Heart left ventricle (tissue), 16 donors: ENCODE measurements around the gene ITGA11. TPM values are rescaled to one million over a fixed set of nuclear protein-coding genes. Genes with fewer than 3 reads are reported as not detected.

Experiments used
- ATAC-seq, 4 donors: fragments of 200-7000 bp; cut with Tn5 transposase; one replicate each; pipeline ENCODE4 v1.9.1; 2020 to 2022; ENCODE audit warnings: moderate library complexity in 4 of 4, mild to moderate bottlenecking in 3 of 4, moderate number of reproducible peaks in 1 of 4
- DNase-seq, 5 donors: peaks; one replicate each; pipeline ENCODE4 v3.0.0-alpha.2; 2020
- H3K27ac ChIP-seq, 12 donors: fragments of 200-600 bp; sonication (generic) in 4 of 12; one replicate each; pipeline versions ENCODE4 v1.5.0 to v1.8.0; 2016 to 2022; ENCODE audit warnings: mild to moderate bottlenecking in 2 of 12
- H3K27me3 ChIP-seq, 9 donors: fragments of 200-600 bp; sonication (generic) in 2 of 9; one replicate each; pipeline versions ENCODE4 v1.5.1 to v1.8.0; 2016 to 2022; ENCODE audit warnings: mild to moderate bottlenecking in 3 of 9
- H3K36me3 ChIP-seq, 9 donors: fragments of 200-600 bp; sonication (generic) in 2 of 9; one replicate each; pipeline versions ENCODE4 v1.5.0 to v1.8.0; 2018 to 2022; ENCODE audit warnings: mild to moderate bottlenecking in 2 of 9
- H3K4me1 ChIP-seq, 12 donors: fragments of 200-600 bp; sonication (generic) in 4 of 12; one replicate each; pipeline versions ENCODE4 v1.5.0 to v1.8.0; 2016 to 2022; ENCODE audit warnings: mild to moderate bottlenecking in 3 of 12
- H3K4me3 ChIP-seq, 12 donors: fragments of 200-600 bp; sonication (generic) in 4 of 12; one replicate each; pipeline versions ENCODE4 v1.5.0 to v1.8.0; 2017 to 2022; ENCODE audit warnings: mild to moderate bottlenecking in 9 of 12, moderate library complexity in 4 of 12
- H3K9me3 ChIP-seq, 12 donors: fragments of 200-600 bp; sonication (generic) in 4 of 12; one replicate each; pipeline versions ENCODE4 v1.5.0 to v1.8.0; 2016 to 2022; ENCODE audit warnings: mild to moderate bottlenecking in 1 of 12
- CTCF ChIP-seq, 12 donors: fragments of 200-600 bp; sonication (generic) in 4 of 12; IDR thresholded peaks; one replicate each; pipeline versions ENCODE4 v1.5.0 to v1.8.0; 2018 to 2022; ENCODE audit warnings: antibody characterized with exemption in 12 of 12, mild to moderate bottlenecking in 5 of 12
- POLR2A ChIP-seq, 2 donors: fragments of 450-650 bp; IDR thresholded peaks; one replicate each; pipeline ENCODE4 v1.6.1; 2017; ENCODE audit warnings: antibody characterized with exemption in 2 of 2, mild to moderate bottlenecking in 2 of 2, moderate library complexity in 2 of 2
- WGBS, 4 donors: extraction: QIAGEN DNeasy Blood & Tissue Kit in 2 of 4; methylation state at CpG; one replicate each; pipeline versions ENCODE4 v1.1.5 to v1.1.7; 2013 to 2018; 5-methylcytosine and 5-hydroxymethylcytosine counted together
- intact Hi-C, 10 donors: fragments of 100-400 bp; cut with DNase I; formaldehyde crosslinking; loops; one replicate each; pipeline versions ENCODE4 v1.11.1 to v1.14.2; 2022
- polyA plus RNA-seq, 2 donors: library from polyadenylated mRNA; stranded (reverse); fragments of 200-250 nt; gene quantifications; one replicate each; pipeline ENCODE4 v1.2.3, GENCODE V29; 2013
- total RNA-seq, 9 donors: library from RNA; depleted of rRNA in 2 of 9; stranded (reverse); fragments of >200 nt in 2 of 9; fragmentation: NEBNext Ultra II Directional in 3 of 9; extraction: Animal tissue kit (Norgen Biotek cat#: 25700) in 3 of 9; gene quantifications; one replicate each; pipeline versions ENCODE4 v1.1.0 to v1.2.4, GENCODE V29; 2016 to 2023
- donor health status: ischemic (EF 13 %, LVEDD 7.1; RV severe dilation, severe dysfunction).
- donor health status: healthy with polysubstance abuse.
- donor health status: DM: no; HTN: yes; CAD: no.
- donor health status: DM: no; HTN: no; CAD: no.
- donor health status: ischemic (EF 25% LVEDD 6.9; RV normal size, moderate dysfunction).
- donor health status: ischemic (EF 25% LVEDD 5.7; RV mildly dilated, moderate dysfunction).
- donor health status: healthy.
- donor health status: DM: yes; HTN: yes; CAD: no.
- donor health status: ischemic (EF 35%, LVEDD 5.7; RV mildly dilated, moderate dysfunction).
- donor health status: nonischemic (EF 11% LVEDD 7.7; RV severe dilation, severe dysfunction).
- donor health status: DM: yes; HTN: yes; CAD: no.
- donor health status: PGD.
- donor health status: ischemic (EF 29% LVEDD 5.4; RV normal size, mild dysfunction).
- donor health status: nonischemic (EF 23%, LVEDD 6.1; RV moderate dilation, normal function).

The ITGA11 gene
- total and polyA plus RNA-seq, 11 donors, result 2.1 to 35.5 (median 12.1) TPM

GRCh38 chr15:68307131-68307928 is 124.6 kb downstream of the ITGA11 start:
- H3K27ac ChIP-seq, result peak overlapping the region in 1 of 12 donors; percentile 6
- 73 to 81% (median 78%) methylated on average over 14 of the region's 14 CpGs for WGBS, 4 donors

GRCh38 chr15:68305420-68305871 is 126.5 kb downstream of the ITGA11 start:
- H3K36me3 ChIP-seq, result peaks cover 0 to 6% (median 0%) of the 10 kb centered on the region in 9 donors
- intact Hi-C loops, result loop anchor here (5.0 to 10.0 kb wide), 9 partner anchors 53 to 572 kb away; no protein-coding TSS in a partner anchor
- no peak for TF ChIP-seq CTCF (IDR thresholded peaks at IDR 0.05)
- TF ChIP-seq POLR2A (IDR thresholded peaks at IDR 0.05), result no peak
- DNase-seq (peak in 1 of 5 donors; percentile 9), ATAC-seq (no peak)
- WGBS, 4 donors, result 61 to 77% (median 68%) methylated on average over 5 to 6 of the region's 6 CpGs
- no peak overlapping the region for H3K4me3 ChIP-seq
- no peaks in the 10 kb centered on the region for H3K27me3 ChIP-seq
- no peaks in the 10 kb centered on the region for H3K9me3 ChIP-seq
- no peak overlapping the region for H3K27ac ChIP-seq
- peaks cover 0 to 18% (median 7%) of the 10 kb centered on the region in 12 donors for H3K4me1 ChIP-seq

More at GRCh38 chr15:68307131-68307928, 124.6 kb downstream of the ITGA11 start:
- ATAC-seq, result no peak
- Histone ChIP-seq H3K4me1 (peaks cover 0 to 18% (median 8%) of the 10 kb centered on the region in 12 donors), H3K4me3 (no peak overlapping the region), H3K27me3 (no peaks in the 10 kb centered on the region), H3K36me3 (peaks cover 0 to 20% (median 0%) of the 10 kb centered on the region in 9 donors), H3K9me3 (no peaks in the 10 kb centered on the region)
- TF ChIP-seq CTCF (IDR thresholded peaks at IDR 0.05) (no peak), POLR2A (IDR thresholded peaks at IDR 0.05) (no peak)
- DNase-seq, result peak in 1 of 5 donors; percentile 9
- intact Hi-C loops, result loop anchor here (2.0 to 10.0 kb wide), 15 partner anchors 55 to 570 kb away; no protein-coding TSS in a partner anchor

- Histone ChIP-seq H3K9me3 (no peaks in the 10 kb centered on the region), H3K4me1 (peaks cover 0 to 25% (median 7%) of the 10 kb centered on the region in 12 donors), H3K36me3 (peaks cover 0 to 4% (median 0%) of the 10 kb centered on the region in 9 donors), H3K27ac (no peak overlapping the region), H3K27me3 (no peaks in the 10 kb centered on the region), H3K4me3 (no peak overlapping the region)
- no peak for TF ChIP-seq POLR2A (IDR thresholded peaks at IDR 0.05)
- TF ChIP-seq CTCF (IDR thresholded peaks at IDR 0.05), result no peak
- ATAC-seq, result no peak
- intact Hi-C loops, result loop anchor here (5.0 to 10.0 kb wide), 10 partner anchors 47 to 573 kb away; no protein-coding TSS in a partner anchor
- peak in 1 of 5 donors; percentile 14 for DNase-seq
- 76 to 87% (median 81%) methylated on average over 15 of the region's 15 CpGs for WGBS, 4 donors
Measured at GRCh38 chr15:68304589-68305337, 127.2 kb downstream of the ITGA11 start.
